ENCODE measurements around the gene TMEM38B.
"Not testable (repeated sequence)": the region's sequence is repeated elsewhere in the genome, so short reads cannot be mapped to it uniquely, and the experiment has no call there.

The TMEM38B gene

GRCh38 chr9:105683688-105684275, 10.6 kb upstream of the TMEM38B start:
- no peak for DNase-seq

- DNase-seq = no peak
Measured at GRCh38 chr9:105686936-105687335, 7.4 kb upstream of the TMEM38B start.

- DNase-seq = no peak
Measured at GRCh38 chr9:105690742-105691141, 3.6 kb upstream of the TMEM38B start.

- DNase-seq = no peak
Measured at GRCh38 chr9:105693435-105694189, 729 bp upstream of the TMEM38B start.

GRCh38 chr9:105694848-105695581, 674 bp downstream of the TMEM38B start:
- DNase-seq = peak; percentile 61

- DNase-seq = no peak
Measured at GRCh38 chr9:105696219-105696793, 2.0 kb downstream of the TMEM38B start.

- no peak for DNase-seq
Measured at GRCh38 chr9:105697871-105698270, 3.5 kb downstream of the TMEM38B start.

- no peak for DNase-seq
Measured at GRCh38 chr9:105698348-105698870, 4.1 kb downstream of the TMEM38B start.

GRCh38 chr9:105700668-105701067, 6.3 kb downstream of the TMEM38B start:
- no peak for DNase-seq

GRCh38 chr9:105701145-105701544, 6.8 kb downstream of the TMEM38B start:
- no peak for DNase-seq

- DNase-seq = no peak
Measured at GRCh38 chr9:105702207-105702606, 7.9 kb downstream of the TMEM38B start.

GRCh38 chr9:105703638-105704037, 9.3 kb downstream of the TMEM38B start:
- not testable (repeated sequence) for DNase-seq

- DNase-seq = no peak
Measured at GRCh38 chr9:105706156-105706555, 11.8 kb downstream of the TMEM38B start.

GRCh38 chr9:105708405-105708804, 14.1 kb downstream of the TMEM38B start:
- no peak for DNase-seq

- no peak for DNase-seq
Measured at GRCh38 chr9:105710638-105711037, 16.3 kb downstream of the TMEM38B start.

GRCh38 chr9:105711867-105712266, 17.5 kb downstream of the TMEM38B start:
- no peak for DNase-seq

GRCh38 chr9:105712297-105712696, 18.0 kb downstream of the TMEM38B start:
- DNase-seq = no peak

GRCh38 chr9:105712773-105713172, 18.4 kb downstream of the TMEM38B start:
- DNase-seq = no peak

- DNase-seq = no peak
Measured at GRCh38 chr9:105713260-105714019, 19.1 kb downstream of the TMEM38B start.

- DNase-seq = no peak
Measured at GRCh38 chr9:105714020-105714331, 19.6 kb downstream of the TMEM38B start.

- DNase-seq = no peak
Measured at GRCh38 chr9:105716146-105716545, 21.8 kb downstream of the TMEM38B start.

GRCh38 chr9:105722099-105722498, 27.8 kb downstream of the TMEM38B start:
- DNase-seq = no peak

- no peak for DNase-seq
Measured at GRCh38 chr9:105725370-105725769, 31.0 kb downstream of the TMEM38B start.

Data from CD4-positive, alpha-beta T cell treated with Interleukin-17A for 4 hours (primary cell).